Middle frontal gyrus (tissue), 1 donor: ENCODE measurements around the gene KIAA2012.
"Not testable (repeated sequence)": the region's sequence is repeated elsewhere in the genome, so short reads cannot be mapped to it uniquely, and the experiment has no call there.

Experiments used
- DNase-seq: peaks from one replicate; pipeline ENCODE4 v3.0.0-alpha.2; 2015; ENCODE audit warnings: low spot score; ENCODE audit errors: extremely low spot score

The KIAA2012 gene

DNA sequence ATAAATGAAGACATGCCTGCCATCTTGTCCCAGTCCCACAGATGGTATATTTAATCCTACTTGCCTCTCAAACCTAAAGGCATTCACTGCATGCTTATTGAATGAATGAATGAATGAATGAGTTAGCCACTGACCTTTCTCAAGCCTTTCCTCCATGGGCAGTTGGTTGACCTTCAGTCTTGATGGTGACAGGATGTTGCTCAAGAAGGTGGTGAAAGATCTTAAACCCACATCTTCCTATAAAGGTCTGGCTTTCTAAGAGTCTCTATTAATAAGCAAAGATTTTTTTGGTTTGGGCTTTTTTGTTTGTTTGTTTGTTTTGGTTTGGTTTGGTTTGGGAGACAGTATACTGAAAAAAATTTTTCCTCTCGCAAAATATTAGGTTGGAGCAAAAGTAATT, 41.7 kb downstream of the KIAA2012 start:
- DNase-seq = no peak

DNA sequence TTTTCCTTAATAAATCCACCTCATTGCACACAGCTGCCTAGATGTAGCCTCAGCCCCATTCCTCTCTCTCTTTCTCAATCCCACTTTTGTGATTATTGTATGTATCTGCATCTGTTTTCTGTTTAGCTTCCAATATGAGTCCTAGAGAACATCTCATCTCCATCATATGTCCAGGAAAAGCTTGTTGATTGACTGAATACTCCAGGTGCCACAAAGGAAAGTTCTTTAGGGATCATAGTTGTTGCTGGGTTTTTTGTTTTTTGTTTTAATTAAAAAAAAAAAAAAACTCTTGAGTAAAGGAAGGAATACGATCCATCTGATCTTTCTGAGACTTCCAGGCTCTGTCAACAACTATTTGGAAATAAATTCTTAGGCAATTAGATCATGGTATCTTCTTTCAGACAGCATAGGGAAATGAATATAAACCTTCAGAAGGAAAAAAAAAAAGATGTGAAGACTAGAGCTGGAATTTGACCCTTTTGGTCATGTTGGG, 42.5 kb downstream of the KIAA2012 start:
- no peak for DNase-seq

- no peak for DNase-seq
Observed at GRCh38 chr2:202116691-202117090, 43.6 kb downstream of the KIAA2012 start.

DNA sequence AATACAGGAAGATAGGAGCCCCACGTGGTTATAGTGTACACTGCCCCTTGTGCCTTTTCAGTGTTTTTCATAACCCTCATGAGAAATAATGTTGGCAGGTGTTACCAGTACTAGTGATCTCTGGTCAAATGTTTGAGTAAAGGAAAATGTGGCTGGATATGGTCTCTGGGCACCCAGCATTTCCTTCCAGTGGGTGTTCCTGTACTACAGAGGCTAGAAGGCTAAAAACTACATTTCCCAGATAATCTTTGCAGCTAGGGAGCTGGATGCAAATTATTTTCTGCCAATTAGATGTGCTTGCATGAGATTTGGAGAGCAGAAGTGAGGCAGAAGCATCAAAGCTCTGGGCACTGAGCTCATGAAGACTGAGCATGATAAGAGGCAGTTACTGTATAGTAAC, 45.1 kb downstream of the KIAA2012 start:
- no peak for DNase-seq

- no peak for DNase-seq
Observed at GRCh38 chr2:202120828-202121227, 47.8 kb downstream of the KIAA2012 start.

DNA sequence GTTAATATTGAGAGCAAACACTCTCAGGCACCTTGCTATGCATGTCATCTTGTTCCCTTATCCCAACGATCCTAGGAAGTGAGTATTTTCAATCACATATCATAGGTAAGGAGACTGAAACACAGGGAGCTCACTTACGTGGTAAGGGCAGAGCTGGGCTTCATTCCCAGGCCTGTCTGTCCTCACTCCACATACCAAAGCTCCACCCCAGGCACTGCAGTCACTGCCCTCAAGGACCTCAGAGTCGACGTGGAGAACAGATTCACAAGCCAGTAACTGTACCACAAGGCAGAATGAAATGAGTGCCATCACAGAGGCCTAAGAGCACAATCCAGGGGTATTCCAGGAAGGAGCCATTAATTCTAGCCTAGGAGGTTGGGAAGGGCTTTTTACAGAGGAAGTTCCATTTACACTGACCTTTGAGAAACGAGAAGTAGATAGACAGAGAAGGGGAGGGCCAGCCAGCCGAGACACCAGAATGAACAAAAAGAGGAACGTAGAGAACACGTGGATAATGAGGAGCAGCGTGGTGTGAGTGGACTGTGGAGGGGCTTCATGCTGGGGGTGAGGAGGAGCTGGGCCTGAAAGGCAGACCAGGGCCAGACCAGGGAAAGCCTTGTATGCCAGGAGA, 48.6 kb downstream of the KIAA2012 start:
- no peak for DNase-seq

DNA sequence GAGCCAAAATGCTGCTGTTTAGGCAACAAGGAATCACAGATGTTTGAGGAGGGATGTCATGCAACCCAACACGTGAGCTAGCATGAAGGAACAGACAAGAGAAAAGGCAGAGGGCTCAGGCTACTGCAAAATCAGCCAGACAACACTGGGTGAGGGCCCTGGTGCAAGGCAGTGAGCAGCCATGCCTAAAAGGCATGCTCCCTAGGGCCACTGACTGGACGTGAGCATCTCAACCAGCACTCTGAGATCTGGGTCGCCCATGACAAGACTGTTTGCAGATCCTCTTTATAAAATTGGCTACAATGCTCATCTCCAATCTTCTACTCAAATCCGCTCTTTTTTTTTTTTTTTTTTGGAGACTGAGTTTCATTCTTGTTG, 49.1 kb downstream of the KIAA2012 start:
- DNase-seq = no peak

- DNase-seq = no peak
Observed at GRCh38 chr2:202122980-202123720, 50.1 kb downstream of the KIAA2012 start.

- DNase-seq = no peak
Observed at GRCh38 chr2:202124286-202124685, 51.2 kb downstream of the KIAA2012 start.

GRCh38 chr2:202127687-202128331, 54.8 kb downstream of the KIAA2012 start:
- DNase-seq = no peak

GRCh38 chr2:202129841-202130240, 56.8 kb downstream of the KIAA2012 start:
- DNase-seq = no peak

- no peak for DNase-seq
Observed at GRCh38 chr2:202133200-202133908, 60.3 kb downstream of the KIAA2012 start.

DNA sequence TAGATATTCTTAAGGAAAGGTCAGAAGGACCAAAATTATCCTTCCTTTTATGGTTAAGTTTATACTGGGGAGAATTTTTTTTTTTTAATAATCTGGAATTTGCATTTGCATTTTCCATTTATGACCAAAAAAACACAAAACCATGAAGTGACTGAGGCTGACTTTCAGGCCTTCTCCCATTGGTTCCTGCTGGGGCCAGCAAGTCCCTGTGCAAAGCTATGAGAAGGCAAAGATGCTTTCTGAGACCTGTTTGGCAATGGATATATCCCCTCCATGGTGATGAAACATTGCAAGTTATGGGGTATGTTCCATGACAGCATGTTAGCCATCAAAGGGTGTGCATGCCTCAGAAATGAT, 60.8 kb downstream of the KIAA2012 start:
- no peak for DNase-seq

GRCh38 chr2:202135091-202135874, 62.2 kb downstream of the KIAA2012 start:
- DNase-seq = no peak

GRCh38 chr2:202136039-202136438, 63.0 kb downstream of the KIAA2012 start:
- not testable (repeated sequence) for DNase-seq

DNA sequence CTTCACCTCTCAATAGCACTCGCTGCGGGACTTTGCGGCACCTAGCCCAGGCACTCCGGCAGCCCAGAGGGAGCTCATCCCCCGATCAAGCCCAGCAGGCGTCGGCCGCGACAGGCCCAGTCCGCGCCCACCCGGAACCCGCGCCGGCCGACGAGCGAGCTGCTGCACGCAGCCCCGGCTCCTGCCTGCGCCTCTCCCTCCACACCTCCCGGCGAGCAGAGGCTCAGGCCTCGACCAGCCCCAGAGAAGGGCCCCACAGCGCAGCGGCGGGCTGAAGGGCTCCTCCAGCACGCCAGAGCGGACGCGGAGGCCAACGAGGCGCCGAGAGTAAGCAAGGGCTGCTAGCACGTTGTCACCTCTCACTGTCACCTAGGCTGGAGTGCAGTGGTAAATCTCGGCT, 63.5 kb downstream of the KIAA2012 start:
- DNase-seq = no peak

GRCh38 chr2:202140522-202141252, 67.6 kb downstream of the KIAA2012 start:
- no peak for DNase-seq

DNA sequence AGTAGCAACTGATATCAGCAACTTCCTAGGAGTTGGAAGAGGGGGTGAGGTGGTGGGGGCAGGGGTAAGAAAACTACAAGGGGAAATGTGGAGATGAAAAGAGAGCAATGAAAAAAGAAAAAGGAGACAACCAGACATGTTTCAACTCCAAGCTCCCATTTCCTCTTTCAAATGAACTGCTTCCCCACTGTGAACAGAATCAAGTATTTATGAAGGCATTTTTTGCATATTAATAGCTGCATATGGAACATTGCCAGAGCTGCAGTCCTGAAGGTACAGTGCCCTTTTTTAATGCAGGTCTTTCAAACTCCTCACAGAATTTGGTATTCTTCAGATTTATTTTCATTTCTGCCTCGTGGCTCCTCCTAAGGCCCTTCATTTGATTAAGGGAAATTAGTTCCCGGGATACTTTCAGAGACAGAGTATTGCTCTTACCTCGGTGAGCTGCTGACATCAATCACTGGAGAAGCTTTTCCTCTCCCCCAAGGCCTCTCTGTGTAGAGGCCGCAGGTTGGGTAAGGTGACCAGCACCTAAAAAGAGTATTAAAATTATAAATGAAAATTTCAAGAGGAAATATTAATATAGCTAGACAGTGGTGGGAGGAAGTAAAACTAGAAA, 68.4 kb downstream of the KIAA2012 start:
- no peak for DNase-seq

DNA sequence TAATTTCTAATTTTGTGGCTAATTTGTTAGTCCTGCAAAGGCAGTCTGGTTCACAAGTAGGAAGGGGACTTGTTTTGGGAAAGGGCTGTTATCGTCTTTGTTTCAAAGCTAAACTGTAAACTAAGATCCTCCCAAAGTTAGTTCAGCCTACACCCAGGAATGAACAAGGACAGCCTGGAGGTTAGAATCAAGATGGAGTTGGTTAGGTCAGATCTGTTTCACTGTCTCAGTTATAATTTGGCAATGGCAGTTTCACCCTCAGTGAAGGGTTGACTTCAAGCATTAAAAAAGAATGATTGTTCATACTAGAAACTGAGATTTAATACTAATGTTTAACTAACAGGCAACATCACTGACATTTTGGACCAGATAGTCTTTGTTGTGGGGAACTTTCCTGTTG, 69.5 kb downstream of the KIAA2012 start:
- DNase-seq = no peak

GRCh38 chr2:202147775-202148174, 74.7 kb downstream of the KIAA2012 start:
- no peak for DNase-seq
